Measurements from ENCODE around the gene DAB2IP.

- no peak for TF ChIP-seq CTCF (conservative IDR thresholded peaks at IDR 0.05; ENCODE audit: low read depth, low read length)
- TF ChIP-seq EZH2 (IDR thresholded peaks at IDR 0.05; ENCODE audit: low read length, unreplicated experiment): no peak
These were observed 179.2 kb downstream of the DAB2IP start for GRCh38 chr9:121830441-121831140.

Measured in PC-3 (cell line).